IMR-90 (cell line): Measurements from ENCODE around the gene TEX48. TPM values are rescaled to one million over a fixed set of nuclear protein-coding genes. Genes with fewer than 3 reads are reported as not detected.

Experiments
- ATAC-seq: fragments of 200-7000 bp; cut with Tn5 transposase; 2 replicates; pipeline ENCODE4 v1.9.1; 2020; ENCODE audit warnings: low read depth, mild to moderate bottlenecking, moderate library complexity
- BruUV-seq: library from RNA; stranded (reverse); fragments of 400-500 nt; replicated peaks from 2 replicates; lab custom pipeline; 2021; lab: Mats Ljungman, UMichigan
- CTCF ChIA-PET: fragments of 300-600 bp; formaldehyde crosslinking; extraction: SDS; loops from one replicate; lab custom pipeline; 2021; ENCODE audit warnings: antibody characterized with exemption; lab: Yijun Ruan, JAX
- POLR2A ChIA-PET: fragments of 300-600 bp; sonication (Branson Sonifier 250); formaldehyde crosslinking; loops from one replicate; lab custom pipeline; 2022; ENCODE audit warnings: antibody characterized with exemption; ENCODE audit not compliant: unreplicated experiment; lab: Charles Lee
- DNase-seq: peaks from one replicate; pipeline ENCODE4 v3.0.0; 2013
- H2AFZ ChIP-seq: replicated peaks from 2 replicates; pipeline ENCODE3; 2013; ENCODE audit warnings: low read length, mild to moderate bottlenecking; ENCODE audit not compliant: poor library complexity
- H2AK5ac ChIP-seq: 2 replicates; pipeline ENCODE4 v1.6.1; 2013; ENCODE audit warnings: low read depth, low read length, inconsistent platforms
- H2AK9ac ChIP-seq: replicated peaks from 2 replicates; pipeline ENCODE3; 2013; ENCODE audit warnings: mild to moderate bottlenecking, low read depth, low read length, moderate library complexity; ENCODE audit not compliant: poor library complexity
- H2BK120ac ChIP-seq: 2 replicates; pipeline ENCODE4 v1.6.1; 2013; ENCODE audit warnings: low read depth, low read length, inconsistent platforms
- H2BK15ac ChIP-seq: 3 replicates; pipeline ENCODE4 v1.6.1; 2013; ENCODE audit warnings: low read depth, low read length, inconsistent platforms
- H2BK20ac ChIP-seq: 2 replicates; pipeline ENCODE4 v1.6.1; 2013; ENCODE audit warnings: low read depth, mild to moderate bottlenecking, inconsistent platforms, low read length, moderate library complexity
- H2BK5ac ChIP-seq: 2 replicates; pipeline ENCODE4 v1.6.1; 2013; ENCODE audit warnings: mild to moderate bottlenecking, low read depth, low read length, inconsistent platforms; ENCODE audit not compliant: poor library complexity, severe bottlenecking
- H3K14ac ChIP-seq: replicated peaks from 2 replicates; pipeline ENCODE4 v1.6.1; 2013; ENCODE audit warnings: low read depth, low read length, inconsistent platforms
- H3K18ac ChIP-seq: 2 replicates; pipeline ENCODE4 v1.6.1; 2013; ENCODE audit warnings: low read depth, low read length, control low read depth
- H3K23ac ChIP-seq: 2 replicates; pipeline ENCODE4 v1.6.1; 2013; ENCODE audit warnings: low read depth, low read length, inconsistent platforms
- H3K27ac ChIP-seq: 2 replicates; pipeline ENCODE4 v1.5.1; 2013; ENCODE audit warnings: mild to moderate bottlenecking, control low read depth, low read length; ENCODE audit not compliant: insufficient read depth
- H3K27me3 ChIP-seq: 2 replicates; pipeline ENCODE4 v1.6.1; 2013; ENCODE audit warnings: low read length; ENCODE audit not compliant: control insufficient read depth, insufficient read depth
- H3K36me3 ChIP-seq: 2 replicates; pipeline ENCODE4 v1.6.1; 2013; ENCODE audit warnings: low read length, mixed read lengths; ENCODE audit not compliant: control insufficient read depth, insufficient read depth
- H3K4ac ChIP-seq: 2 replicates; pipeline ENCODE4 v1.6.1; 2013; ENCODE audit warnings: low read depth, low read length, inconsistent platforms
- H3K4me1 ChIP-seq: 2 replicates; pipeline ENCODE4 v1.6.1; 2013; ENCODE audit warnings: low read length, mixed read lengths; ENCODE audit not compliant: control insufficient read depth, insufficient read depth
- H3K4me2 ChIP-seq: 2 replicates; pipeline ENCODE4 v1.6.1; 2013; ENCODE audit warnings: low read depth, mild to moderate bottlenecking, control low read depth, low read length, moderate library complexity
- H3K4me3 ChIP-seq: 2 replicates; pipeline ENCODE4 v1.5.1; 2013; ENCODE audit warnings: low read depth, mild to moderate bottlenecking, control low read depth, low read length, moderate library complexity; ENCODE audit not compliant: insufficient read depth
- H3K56ac ChIP-seq: 2 replicates; pipeline ENCODE4 v1.6.1; 2013; ENCODE audit warnings: low read length, inconsistent platforms; ENCODE audit not compliant: insufficient read depth; ENCODE audit errors: extremely low read depth
- H3K79me1 ChIP-seq, 2 experiments: 2 replicates each; pipeline ENCODE4 v1.6.1; 2013; ENCODE audit warnings: low read length in 2 of 2, inconsistent platforms in 1 of 2, low read depth in 1 of 2
- H3K9ac ChIP-seq: 2 replicates; pipeline ENCODE4 v1.6.1; 2013; ENCODE audit warnings: low read depth, low read length, control low read depth
- H3K9me1 ChIP-seq: 2 replicates; pipeline ENCODE4 v1.6.1; 2013; ENCODE audit warnings: low read length, inconsistent platforms; ENCODE audit not compliant: insufficient read depth
- H3K9me3 ChIP-seq: 2 replicates; pipeline ENCODE4 v1.6.1; 2013; ENCODE audit warnings: low read length; ENCODE audit not compliant: control insufficient read depth, insufficient read depth
- H4K20me1 ChIP-seq: 2 replicates; pipeline ENCODE4 v1.6.1; 2013; ENCODE audit warnings: low read length, inconsistent platforms; ENCODE audit not compliant: insufficient read depth
- H4K5ac ChIP-seq: 2 replicates; pipeline ENCODE4 v1.6.1; 2013; ENCODE audit warnings: mild to moderate bottlenecking, low read depth, low read length, control low read depth
- H4K8ac ChIP-seq, 2 experiments: 2 replicates each; pipeline ENCODE4 v1.6.1; 2013; ENCODE audit warnings: low read depth in 2 of 2, low read length in 2 of 2, control low read depth in 1 of 2, inconsistent platforms in 1 of 2
- H4K91ac ChIP-seq: 2 replicates; pipeline ENCODE4 v1.6.1; 2013; ENCODE audit warnings: low read depth, low read length, inconsistent platforms; ENCODE audit not compliant: insufficient read depth
- BHLHE40 ChIP-seq: fragments of 150-350 bp; IDR thresholded peaks from 2 replicates; pipeline ENCODE4 v1.6.1; 2016; ENCODE audit warnings: mild to moderate bottlenecking, low read depth, low read length
- ELK1 ChIP-seq: fragments of 150-350 bp; IDR thresholded peaks from 2 replicates; pipeline ENCODE4 v1.6.1; 2016; ENCODE audit warnings: low read depth, mild to moderate bottlenecking, low read length, moderate library complexity, borderline replicate concordance
- MAFK ChIP-seq: IDR thresholded peaks from 2 replicates; pipeline ENCODE4 v1.6.1; 2012; ENCODE audit warnings: low read depth, low read length, improper control_type of control experiment
- POLR2A ChIP-seq: IDR thresholded peaks from 2 replicates; pipeline ENCODE4 v1.6.1; 2012; ENCODE audit warnings: mild to moderate bottlenecking, low read depth, low read length
- RCOR1 ChIP-seq: IDR thresholded peaks from 2 replicates; pipeline ENCODE4 v1.6.1; 2012; ENCODE audit warnings: mild to moderate bottlenecking, low read length, improper control_type of control experiment; ENCODE audit not compliant: insufficient replicate concordance
- RFX5 ChIP-seq: IDR thresholded peaks from 2 replicates; pipeline ENCODE4 v1.8.0; 2012; ENCODE audit warnings: low read depth, mild to moderate bottlenecking, low read length, moderate library complexity
- WGBS, 2 experiments: methylation state at CpG; one replicate each; pipeline versions ENCODE4 v1.1.5 to v1.1.7; 2013; ENCODE audit warnings: missing lambda C conversion rate in 2 of 2; ENCODE audit not compliant: insufficient read length in 1 of 2; ENCODE audit errors: extremely low coverage in 2 of 2; 5-methylcytosine and 5-hydroxymethylcytosine counted together
- dilution Hi-C: fragments of 300-500 bp; cut with HindIII; formaldehyde crosslinking; loops from one replicate; pipeline ENCODE4 v1.14.3; 2018; ENCODE audit warnings: low sequenced_read_pairs; ENCODE audit not compliant: unreplicated experiment
- in situ Hi-C: fragments of 300-500 bp; cut with MboI; formaldehyde crosslinking; loops from 3 replicates; pipeline ENCODE4 v1.14.3; 2019; ENCODE audit warnings: low sequenced_read_pairs, inconsistent platforms, mixed read lengths
- intact Hi-C: fragments of 100-400 bp; cut with micrococcal nuclease; formaldehyde crosslinking; loops from 2 replicates; pipeline ENCODE4 v1.10.0; 2022
- polyA plus RNA-seq, 3 experiments: library from polyadenylated mRNA; depleted of rRNA; stranded (reverse); fragments of >200 nt; gene quantifications; 2 replicates each; pipeline ENCODE4 v1.2.3, GENCODE V29; 2012; ENCODE audit warnings: low replicate concordance in 1 of 3
- total RNA-seq: library from RNA; depleted of rRNA; stranded (reverse); fragments of >200 nt; gene quantifications from 2 replicates; pipeline ENCODE4 v1.2.3, GENCODE V29; 2012

The TEX48 gene
- total and polyA plus RNA-seq, 2 of the 4 experiments (the other 2 are of a cell fraction) = not detected

GRCh38 chr9:114634387-114634786 lies 47.6 kb downstream of the TEX48 start:
- ChIA-PET POLR2A (no interaction called here), CTCF (no interaction called here)
- no peak for ATAC-seq

More at GRCh38 chr9:114634387-114634786, 47.6 kb downstream of the TEX48 start:
- peaks cover 2% of the 10 kb centered on the region; the same call in 1 of the 2 replicates for H3K9me1 ChIP-seq
- no peak overlapping the region for H2BK15ac ChIP-seq
- no peak overlapping the region for H2AFZ ChIP-seq
- TF ChIP-seq RCOR1 = no peak
- TF ChIP-seq POLR2A = no peak
- TF ChIP-seq RFX5 = no peak
- no peak for TF ChIP-seq ELK1
- no peak for TF ChIP-seq MAFK
- TF ChIP-seq BHLHE40 = no peak
- no peak overlapping the region for H3K4ac ChIP-seq
- BruUV-seq = no TSS peak
- H4K20me1 ChIP-seq = no peaks in the 10 kb centered on the region
- no peak overlapping the region for H4K5ac ChIP-seq
- no peak overlapping the region for H3K18ac ChIP-seq
- H3K56ac ChIP-seq = no peak overlapping the region
- H2BK20ac ChIP-seq = no peak overlapping the region
- no peak overlapping the region for H3K4me2 ChIP-seq
- no peak overlapping the region for H3K14ac ChIP-seq
- H2AK5ac ChIP-seq = no peak overlapping the region
- in situ Hi-C loops = no loop called here
- H3K36me3 ChIP-seq = peaks cover 29% of the 10 kb centered on the region
- no peak overlapping the region for H3K9ac ChIP-seq
- no peak overlapping the region for H3K27ac ChIP-seq
- no peak overlapping the region for H4K91ac ChIP-seq
- dilution Hi-C loops = no loop called here
- H3K79me1 ChIP-seq = no peaks in the 10 kb centered on the region
- no peaks in the 10 kb centered on the region for H3K27me3 ChIP-seq
- intact Hi-C loops = no loop called here
- H2BK120ac ChIP-seq = no peak overlapping the region
- no peak overlapping the region for H3K23ac ChIP-seq
- no peaks in the 10 kb centered on the region for H3K4me1 ChIP-seq
- no peak overlapping the region for H4K8ac ChIP-seq
- H2AK9ac ChIP-seq = no peak overlapping the region
- H2BK5ac ChIP-seq = no peak overlapping the region
- no peaks in the 10 kb centered on the region for H3K9me3 ChIP-seq
- no peak overlapping the region for H3K4me3 ChIP-seq
- no peak for DNase-seq
- no CpG with 5 or more reads among the region's 6 CpGs for WGBS, 2 experiments
